GM23248 (cell line): ENCODE measurements around the gene ATP8A2.

Source experiments
- EZH2 ChIP-seq: fragments of 200-600 bp; sonication (generic); IDR thresholded peaks from 2 replicates; pipeline ENCODE4 v1.6.1; 2018; ENCODE audit warnings: antibody characterized with exemption, mild to moderate bottlenecking; ENCODE audit not compliant: insufficient read depth, poor library complexity, severe bottlenecking
- EZH2phosphoT487 ChIP-seq: fragments of 200-600 bp; sonication (generic); IDR thresholded peaks from 2 replicates; pipeline ENCODE4 v1.6.1; 2018; ENCODE audit warnings: antibody characterized with exemption, moderate library complexity, mild to moderate bottlenecking, low read depth; ENCODE audit not compliant: insufficient read depth

DNA sequence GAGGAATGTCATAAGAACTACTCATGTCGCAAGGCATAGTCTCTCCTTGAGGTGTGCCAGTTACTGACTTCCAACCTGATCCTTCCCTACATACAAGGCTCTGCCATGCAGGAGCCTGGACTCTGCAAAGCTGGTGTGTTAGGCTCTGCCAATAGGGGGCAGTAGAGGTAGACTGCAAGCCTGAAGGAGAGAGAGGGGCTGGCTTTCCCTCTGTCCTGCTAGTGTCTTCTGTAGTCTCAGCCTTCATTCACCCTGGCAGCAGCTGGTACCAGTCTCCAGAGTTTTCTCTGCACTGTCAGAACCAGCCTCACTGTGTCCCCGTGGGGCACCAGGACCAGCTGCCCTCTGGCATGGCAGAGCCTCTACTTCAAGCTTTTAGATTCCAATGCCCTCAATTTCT is 665.5 kb downstream of the ATP8A2 start:
- TF ChIP-seq EZH2 (no peak), EZH2phosphoT487 (no peak)
